Liver (tissue), 9 donors: ENCODE measurements around the gene DOCK1. TPM values are rescaled to one million over a fixed set of nuclear protein-coding genes. Genes with fewer than 3 reads are reported as not detected.

Experiments
- DNase-seq: peaks from one replicate; pipeline ENCODE4 v3.0.0-alpha.2; 2017; ENCODE audit warnings: low spot score
- H3K27ac ChIP-seq, 2 donors: one replicate each; pipeline ENCODE4 v1.7.0; 2013; ENCODE audit warnings: inconsistent platforms in 2 of 2, low read length in 2 of 2, control low read depth in 1 of 2, low read depth in 1 of 2, mild to moderate bottlenecking in 1 of 2
- H3K27me3 ChIP-seq, 4 donors: one replicate each; pipeline versions ENCODE4 v1.6.1 to v1.7.0; 2013; ENCODE audit warnings: low read length in 3 of 4, inconsistent platforms in 1 of 4, mild to moderate bottlenecking in 1 of 4, moderate library complexity in 1 of 4; ENCODE audit not compliant: control insufficient read depth in 4 of 4, insufficient read depth in 4 of 4
- H3K36me3 ChIP-seq, 4 donors: one replicate each; pipeline versions ENCODE4 v1.6.1 to v1.7.0; 2013; ENCODE audit warnings: low read length in 3 of 4, mild to moderate bottlenecking in 3 of 4, low read depth in 1 of 4, moderate library complexity in 1 of 4; ENCODE audit not compliant: control insufficient read depth in 4 of 4, insufficient read depth in 3 of 4
- H3K4me1 ChIP-seq, 4 donors: one replicate each; pipeline versions ENCODE4 v1.6.1 to v1.7.0; 2013; ENCODE audit warnings: low read length in 3 of 4, mild to moderate bottlenecking in 3 of 4, moderate library complexity in 1 of 4; ENCODE audit not compliant: control insufficient read depth in 4 of 4, insufficient read depth in 4 of 4
- H3K4me3 ChIP-seq, 3 donors: one replicate each; pipeline versions ENCODE4 v1.6.1 to v1.7.0; 2013; ENCODE audit warnings: low read length in 3 of 3, control low read depth in 1 of 3, low read depth in 1 of 3, mild to moderate bottlenecking in 1 of 3
- H3K9ac ChIP-seq, 2 donors: one replicate each; pipeline ENCODE4 v1.7.0; 2013; ENCODE audit warnings: low read length in 2 of 2, mild to moderate bottlenecking in 2 of 2, moderate library complexity in 2 of 2, control low read depth in 1 of 2, low read depth in 1 of 2
- H3K9me3 ChIP-seq, 4 donors: one replicate each; pipeline versions ENCODE4 v1.6.1 to v1.7.0; 2013; ENCODE audit warnings: low read length in 3 of 4; ENCODE audit not compliant: control insufficient read depth in 4 of 4
- FOXA1 ChIP-seq: IDR thresholded peaks from 2 replicates; pipeline ENCODE4 v1.6.1; 2016; ENCODE audit warnings: antibody characterized with exemption
- FOXA2 ChIP-seq: IDR thresholded peaks from 2 replicates; pipeline ENCODE4 v1.6.1; 2016; ENCODE audit warnings: antibody characterized with exemption
- HNF4A ChIP-seq, 2 donors: conservative IDR thresholded peaks; 2 replicates each; pipeline ENCODE4 v1.6.1; 2016; ENCODE audit warnings: antibody characterized with exemption in 2 of 2, mild to moderate bottlenecking in 2 of 2
- JUND ChIP-seq, 2 donors: IDR thresholded peaks; 2 replicates each; pipeline ENCODE4 v1.6.1; 2016; ENCODE audit warnings: antibody characterized with exemption in 2 of 2
- NR2F2 ChIP-seq: IDR thresholded peaks from 2 replicates; pipeline ENCODE4 v1.6.1; 2016; ENCODE audit warnings: antibody characterized with exemption
- RAD21 ChIP-seq, 2 donors: IDR thresholded peaks; 2 replicates each; pipeline ENCODE4 v1.6.1; 2016; ENCODE audit warnings: antibody characterized with exemption in 2 of 2, mild to moderate bottlenecking in 2 of 2
- RXRA ChIP-seq, 2 donors: IDR thresholded peaks; 2 replicates each; pipeline ENCODE4 v1.6.1; 2017 to 2018; ENCODE audit warnings: antibody characterized with exemption in 2 of 2, mild to moderate bottlenecking in 1 of 2
- SP1 ChIP-seq: IDR thresholded peaks from 2 replicates; pipeline ENCODE4 v1.6.1; 2018; ENCODE audit warnings: antibody characterized with exemption, mild to moderate bottlenecking
- TAF1 ChIP-seq: conservative IDR thresholded peaks from 2 replicates; pipeline ENCODE4 v1.6.1; 2016; ENCODE audit warnings: antibody characterized with exemption, mild to moderate bottlenecking
- YY1 ChIP-seq: IDR thresholded peaks from 2 replicates; pipeline ENCODE4 v1.6.1; 2016; ENCODE audit warnings: antibody characterized with exemption, mild to moderate bottlenecking
- WGBS: extraction: QIAGEN DNeasy Blood & Tissue Kit; methylation state at CpG from one replicate; pipeline ENCODE4 v1.1.7; 2013; 5-methylcytosine and 5-hydroxymethylcytosine counted together
- polyA plus RNA-seq, 2 donors: library from polyadenylated mRNA; stranded (reverse) in 1 of 2; unstranded in 1 of 2; fragments of 200-250 nt in 1 of 2; fragments of >200 nt in 1 of 2; fragmentation: Nextera tagmentation in 1 of 2; extraction: Ambion mirVana in 1 of 2; gene quantifications; one replicate each; pipeline versions ENCODE4 v1.2.1 to v1.2.3, GENCODE V29; 2013 to 2015
- total RNA-seq, 2 donors: library from RNA; depleted of rRNA; stranded (reverse); fragments of >200 nt; gene quantifications; one replicate each; pipeline ENCODE4 v1.2.3, GENCODE V29; 2014
- TF ChIP-seq, protein P1 (sequence below): IDR thresholded peaks from 2 replicates; pipeline ENCODE4 v1.6.1; 2016; ENCODE audit warnings: antibody characterized with exemption, mild to moderate bottlenecking
- TF ChIP-seq, protein P2 (sequence below): IDR thresholded peaks from 2 replicates; pipeline ENCODE4 v1.6.1; 2016; ENCODE audit warnings: antibody characterized with exemption
- TF ChIP-seq, protein P3 (sequence below): IDR thresholded peaks from 2 replicates; pipeline ENCODE4 v1.6.1; 2016; ENCODE audit warnings: antibody characterized with exemption
- TF ChIP-seq, protein P4 (sequence below): IDR thresholded peaks from 2 replicates; pipeline ENCODE4 v1.6.1; 2016; ENCODE audit warnings: antibody characterized with exemption
- donor health status: healthy.
- donor health status: healthy.
- donor health status: healthy.
- donor health status: healthy.
- donor health status: healthy.

DOCK1 gene
- total and polyA plus RNA-seq, 4 donors: 3.8 to 28.8 (median 9.1) TPM

DNA sequence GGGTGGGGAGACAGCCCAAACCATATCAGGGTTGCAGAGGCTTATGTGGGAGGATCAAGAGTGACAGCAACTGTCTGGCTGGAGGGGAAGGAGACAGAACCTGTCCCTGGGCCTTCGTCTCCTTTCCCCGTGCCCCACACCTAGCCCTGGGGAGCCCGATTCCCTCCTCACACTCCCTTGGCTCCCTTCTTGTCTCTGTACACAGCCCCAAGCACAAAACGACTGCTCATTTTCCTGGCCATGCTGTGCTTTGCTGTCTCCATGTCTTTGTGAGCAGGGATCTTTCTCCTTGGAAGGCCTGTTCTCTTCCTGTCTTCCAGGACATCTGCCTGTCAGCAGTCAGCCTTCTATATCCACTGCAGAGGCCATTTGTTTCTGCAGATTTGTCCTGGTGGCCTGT is 177.4 kb downstream of the DOCK1 start (continued):
- TF ChIP-seq, protein P1, sequence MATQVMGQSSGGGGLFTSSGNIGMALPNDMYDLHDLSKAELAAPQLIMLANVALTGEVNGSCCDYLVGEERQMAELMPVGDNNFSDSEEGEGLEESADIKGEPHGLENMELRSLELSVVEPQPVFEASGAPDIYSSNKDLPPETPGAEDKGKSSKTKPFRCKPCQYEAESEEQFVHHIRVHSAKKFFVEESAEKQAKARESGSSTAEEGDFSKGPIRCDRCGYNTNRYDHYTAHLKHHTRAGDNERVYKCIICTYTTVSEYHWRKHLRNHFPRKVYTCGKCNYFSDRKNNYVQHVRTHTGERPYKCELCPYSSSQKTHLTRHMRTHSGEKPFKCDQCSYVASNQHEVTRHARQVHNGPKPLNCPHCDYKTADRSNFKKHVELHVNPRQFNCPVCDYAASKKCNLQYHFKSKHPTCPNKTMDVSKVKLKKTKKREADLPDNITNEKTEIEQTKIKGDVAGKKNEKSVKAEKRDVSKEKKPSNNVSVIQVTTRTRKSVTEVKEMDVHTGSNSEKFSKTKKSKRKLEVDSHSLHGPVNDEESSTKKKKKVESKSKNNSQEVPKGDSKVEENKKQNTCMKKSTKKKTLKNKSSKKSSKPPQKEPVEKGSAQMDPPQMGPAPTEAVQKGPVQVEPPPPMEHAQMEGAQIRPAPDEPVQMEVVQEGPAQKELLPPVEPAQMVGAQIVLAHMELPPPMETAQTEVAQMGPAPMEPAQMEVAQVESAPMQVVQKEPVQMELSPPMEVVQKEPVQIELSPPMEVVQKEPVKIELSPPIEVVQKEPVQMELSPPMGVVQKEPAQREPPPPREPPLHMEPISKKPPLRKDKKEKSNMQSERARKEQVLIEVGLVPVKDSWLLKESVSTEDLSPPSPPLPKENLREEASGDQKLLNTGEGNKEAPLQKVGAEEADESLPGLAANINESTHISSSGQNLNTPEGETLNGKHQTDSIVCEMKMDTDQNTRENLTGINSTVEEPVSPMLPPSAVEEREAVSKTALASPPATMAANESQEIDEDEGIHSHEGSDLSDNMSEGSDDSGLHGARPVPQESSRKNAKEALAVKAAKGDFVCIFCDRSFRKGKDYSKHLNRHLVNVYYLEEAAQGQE: no peak
- TF ChIP-seq NR2F2: no peak

DNA sequence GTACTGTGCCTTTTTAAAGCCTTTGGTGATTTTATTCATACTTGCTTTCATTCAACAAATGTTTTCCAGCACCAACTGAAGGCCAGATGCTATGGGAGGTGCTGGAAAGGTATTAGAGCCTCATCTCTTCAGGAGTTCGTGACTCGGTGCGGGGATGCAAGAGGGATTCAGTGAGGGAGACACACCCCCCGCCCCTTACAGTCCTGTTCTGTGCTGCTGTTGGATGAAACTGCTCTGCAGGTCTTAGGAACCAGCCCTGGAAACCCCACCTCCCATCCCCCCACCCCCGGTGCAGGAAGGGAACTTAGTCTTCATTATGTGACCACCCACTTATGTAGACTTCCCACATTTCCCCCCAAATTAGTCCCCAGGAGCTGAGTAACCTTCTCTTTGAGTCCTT is 180.7 kb downstream of the DOCK1 start:
- H3K36me3 ChIP-seq: peaks cover 0 to 3% (median 0%) of the 10 kb centered on the region in 4 donors
- H3K4me1 ChIP-seq: no peaks in the 10 kb centered on the region
- no peak for DNase-seq
- TF ChIP-seq, protein P1: no peak
- TF ChIP-seq YY1 (no peak), FOXA1 (no peak), TAF1 (no peak), JUND (IDR thresholded peaks at IDR 0.05) (no peak), SP1 (no peak), RAD21 (IDR thresholded peaks at IDR 0.05) (no peak)
- TF ChIP-seq, protein P2, sequence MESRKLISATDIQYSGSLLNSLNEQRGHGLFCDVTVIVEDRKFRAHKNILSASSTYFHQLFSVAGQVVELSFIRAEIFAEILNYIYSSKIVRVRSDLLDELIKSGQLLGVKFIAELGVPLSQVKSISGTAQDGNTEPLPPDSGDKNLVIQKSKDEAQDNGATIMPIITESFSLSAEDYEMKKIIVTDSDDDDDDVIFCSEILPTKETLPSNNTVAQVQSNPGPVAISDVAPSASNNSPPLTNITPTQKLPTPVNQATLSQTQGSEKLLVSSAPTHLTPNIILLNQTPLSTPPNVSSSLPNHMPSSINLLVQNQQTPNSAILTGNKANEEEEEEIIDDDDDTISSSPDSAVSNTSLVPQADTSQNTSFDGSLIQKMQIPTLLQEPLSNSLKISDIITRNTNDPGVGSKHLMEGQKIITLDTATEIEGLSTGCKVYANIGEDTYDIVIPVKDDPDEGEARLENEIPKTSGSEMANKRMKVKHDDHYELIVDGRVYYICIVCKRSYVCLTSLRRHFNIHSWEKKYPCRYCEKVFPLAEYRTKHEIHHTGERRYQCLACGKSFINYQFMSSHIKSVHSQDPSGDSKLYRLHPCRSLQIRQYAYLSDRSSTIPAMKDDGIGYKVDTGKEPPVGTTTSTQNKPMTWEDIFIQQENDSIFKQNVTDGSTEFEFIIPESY: no peak
- TF ChIP-seq, protein P3, sequence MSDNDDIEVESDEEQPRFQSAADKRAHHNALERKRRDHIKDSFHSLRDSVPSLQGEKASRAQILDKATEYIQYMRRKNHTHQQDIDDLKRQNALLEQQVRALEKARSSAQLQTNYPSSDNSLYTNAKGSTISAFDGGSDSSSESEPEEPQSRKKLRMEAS: no peak
- H3K27ac ChIP-seq: no peak overlapping the region
- H3K4me3 ChIP-seq: no peak overlapping the region
- WGBS: 93% methylated on average over 5 of the region's 5 CpGs
- no peaks in the 10 kb centered on the region for H3K9me3 ChIP-seq
- H3K9ac ChIP-seq: no peak overlapping the region
- no peaks in the 10 kb centered on the region for H3K27me3 ChIP-seq

DNA sequence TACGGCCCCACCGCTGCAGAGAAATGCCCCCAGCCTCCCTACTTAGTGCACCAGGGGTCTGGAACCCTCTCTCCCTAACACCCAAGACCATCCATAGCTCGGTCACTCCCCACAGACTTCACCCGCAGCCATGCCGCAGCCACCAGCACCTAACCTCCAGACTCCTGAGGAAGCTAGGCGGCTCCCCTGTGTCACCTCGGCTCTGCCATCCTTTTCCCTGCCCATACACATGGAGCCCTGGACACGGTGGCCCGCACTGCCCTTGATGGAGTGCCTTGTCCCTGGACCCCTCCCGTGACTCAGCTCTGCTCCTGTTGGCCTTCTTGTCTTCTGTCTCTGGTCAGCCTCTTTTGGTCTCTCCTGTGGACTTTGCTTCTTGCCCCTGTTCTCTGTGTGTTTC is 183.7 kb downstream of the DOCK1 start:
- WGBS: 97% methylated on average over 10 of the region's 10 CpGs
- no peak overlapping the region for H3K9ac ChIP-seq
- DNase-seq: no peak
- no peaks in the 10 kb centered on the region for H3K27me3 ChIP-seq
- TF ChIP-seq, protein P4, sequence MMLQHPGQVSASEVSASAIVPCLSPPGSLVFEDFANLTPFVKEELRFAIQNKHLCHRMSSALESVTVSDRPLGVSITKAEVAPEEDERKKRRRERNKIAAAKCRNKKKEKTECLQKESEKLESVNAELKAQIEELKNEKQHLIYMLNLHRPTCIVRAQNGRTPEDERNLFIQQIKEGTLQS: no peak
- TF ChIP-seq YY1: no peak
- TF ChIP-seq RXRA (IDR thresholded peaks at IDR 0.05): no peak
- no peak for TF ChIP-seq FOXA2
- TF ChIP-seq HNF4A (conservative IDR thresholded peaks at IDR 0.05): no peak
- no peak overlapping the region for H3K27ac ChIP-seq
- H3K36me3 ChIP-seq: peaks cover 0 to 3% (median 1%) of the 10 kb centered on the region in 4 donors
- no peaks in the 10 kb centered on the region for H3K9me3 ChIP-seq
- H3K4me1 ChIP-seq: no peaks in the 10 kb centered on the region
- no peak overlapping the region for H3K4me3 ChIP-seq
